Keratinocyte (primary cell): ENCODE results near the gene ERBB4. TPM values are rescaled to one million over a fixed set of nuclear protein-coding genes. Genes with fewer than 3 reads are reported as not detected.
"Not testable (repeated sequence)": the region's sequence is repeated elsewhere in the genome, so short reads cannot be mapped to it uniquely, and the experiment has no call there.

ENCODE experiments used
- DNase-seq: peaks from one replicate; pipeline ENCODE4 v3.0.0-alpha.2; 2011; ENCODE audit warnings: low read depth, missing footprints, low spot score
- FAIRE-seq: peaks from 2 replicates; lab custom pipeline; 2011; peaks lifted over from hg19 to GRCh38; lab: Jason Lieb, UNC
- H2AFZ ChIP-seq: 2 replicates; pipeline ENCODE4 v1.6.0; 2012; ENCODE audit warnings: low read length, control low read depth, inconsistent platforms; ENCODE audit not compliant: control insufficient read depth
- H3K27ac ChIP-seq: 2 replicates; pipeline ENCODE4 v1.5.1; 2011; ENCODE audit warnings: low read length; ENCODE audit not compliant: control insufficient read depth, insufficient read depth
- H3K27me3 ChIP-seq: 3 replicates; pipeline ENCODE4 v1.6.0; 2011; ENCODE audit warnings: low read length; ENCODE audit not compliant: control insufficient read depth, insufficient read depth; ENCODE audit errors: extremely low read depth
- H3K36me3 ChIP-seq, 2 experiments: 2 replicates in 1 of 2; 3 replicates in 1 of 2; pipeline ENCODE4 v1.5.1; 2011; ENCODE audit warnings: low read length in 2 of 2, mild to moderate bottlenecking in 1 of 2; ENCODE audit not compliant: control insufficient read depth in 2 of 2, insufficient read depth in 2 of 2; ENCODE audit errors: extremely low read depth in 1 of 2
- H3K4me1 ChIP-seq: 3 replicates; pipeline ENCODE4 v1.5.1; 2011; ENCODE audit warnings: low read length; ENCODE audit not compliant: control insufficient read depth, insufficient read depth; ENCODE audit errors: extremely low read depth
- H3K4me2 ChIP-seq: 3 replicates; pipeline ENCODE4 v1.6.0; 2011; ENCODE audit warnings: low read depth, low read length; ENCODE audit not compliant: control insufficient read depth, insufficient read depth; ENCODE audit errors: extremely low read depth
- H3K4me3 ChIP-seq, 3 experiments: fragments of 200-600 bp in 1 of 3; sonication (generic) in 1 of 3; 2 replicates in 2 of 3; 3 replicates in 1 of 3; pipeline ENCODE4 v1.5.1; 2011 to 2016; ENCODE audit warnings: low read length in 3 of 3, mild to moderate bottlenecking in 3 of 3, control low read depth in 2 of 3, inconsistent platforms in 1 of 3, low read depth in 1 of 3, mixed read lengths in 1 of 3, mixed run types in 1 of 3, moderate library complexity in 1 of 3; ENCODE audit not compliant: control insufficient read depth in 2 of 3, insufficient read depth in 2 of 3; ENCODE audit errors: extremely low read depth in 1 of 3
- H3K79me2 ChIP-seq: 2 replicates; pipeline ENCODE4 v1.6.0; 2012; ENCODE audit warnings: low read length; ENCODE audit not compliant: control insufficient read depth, insufficient read depth
- H3K9ac ChIP-seq: 3 replicates; pipeline ENCODE4 v1.6.0; 2011; ENCODE audit warnings: low read length; ENCODE audit not compliant: control insufficient read depth, insufficient read depth; ENCODE audit errors: extremely low read depth
- H3K9me1 ChIP-seq: 3 replicates; pipeline ENCODE4 v1.6.0; 2011; ENCODE audit warnings: low read length; ENCODE audit not compliant: control insufficient read depth, insufficient read depth; ENCODE audit errors: extremely low read depth
- H3K9me3 ChIP-seq: 2 replicates; pipeline ENCODE4 v1.5.1; 2012; ENCODE audit warnings: low read depth, low read length; ENCODE audit not compliant: control insufficient read depth
- H4K20me1 ChIP-seq: 3 replicates; pipeline ENCODE4 v1.6.0; 2011; ENCODE audit warnings: low read length; ENCODE audit not compliant: control insufficient read depth, insufficient read depth; ENCODE audit errors: extremely low read depth
- CTCF ChIP-seq, 3 experiments: IDR thresholded peaks in 1 of 3; conservative IDR thresholded peaks in 1 of 3; optimal IDR thresholded peaks in 1 of 3; 2 replicates in 2 of 3; 3 replicates in 1 of 3; pipeline versions ENCODE3 to v1.5.1; 2011; ENCODE audit warnings: low read length in 3 of 3, mild to moderate bottlenecking in 3 of 3, moderate library complexity in 2 of 3, control low read depth in 1 of 3, inconsistent platforms in 1 of 3; ENCODE audit not compliant: insufficient read depth in 2 of 3; ENCODE audit errors: extremely low read depth in 1 of 3
- EZH2 ChIP-seq: IDR thresholded peaks from one replicate; pipeline ENCODE4 v1.6.1; 2012; ENCODE audit warnings: inconsistent platforms, mild to moderate bottlenecking, low read length, moderate library complexity
- dilution Hi-C: fragments of 300-500 bp; cut with MboI; formaldehyde crosslinking; loops from one replicate; pipeline ENCODE4 v1.7.0; 2020; ENCODE audit warnings: low sequenced_read_pairs; ENCODE audit not compliant: extremely low pct_ligation_motif_present
- polyA plus RNA-seq, 5 experiments: library from polyadenylated mRNA; depleted of rRNA in 3 of 5; stranded (reverse) in 3 of 5; stranded (forward) in 1 of 5; unstranded in 1 of 5; fragments of >200 nt; gene quantifications; 1 replicate in 1 of 5; 2 replicates in 3 of 5; 3 replicates in 1 of 5; pipeline versions ENCODE4 v1.2.1 to v1.2.3, GENCODE V29; 2011 to 2012; ENCODE audit warnings: missing spikeins in 2 of 5, low read depth in 1 of 5, low replicate concordance in 1 of 5

The ERBB4 gene
- polyA plus RNA-seq, 1 donor (not counting 4 experiments of a cell fraction or from before 2014, with no cell fraction given) = 0.01 TPM

GRCh38 chr2:211723398-211723797 is 815.2 kb downstream of the ERBB4 start:
- no peak for DNase-seq
- no peak overlapping the region for H2AFZ ChIP-seq
- no peaks in the 10 kb centered on the region for H3K4me1 ChIP-seq
- H3K27ac ChIP-seq = no peak overlapping the region
- TF ChIP-seq EZH2 = no peak
- no peak for TF ChIP-seq CTCF (optimal IDR thresholded peaks at IDR 0.05 in 1 of 3, IDR thresholded peaks at IDR 0.05 in 1 of 3, conservative IDR thresholded peaks at IDR 0.05 in 1 of 3; ENCODE audit: extremely low read depth in 1 of 3, insufficient read depth in 2 of 3, low read length in 3 of 3)
- H3K9ac ChIP-seq = no peak overlapping the region
- H3K36me3 ChIP-seq = no peaks in the 10 kb centered on the region
- H3K4me2 ChIP-seq = no peak overlapping the region
- FAIRE-seq = no peak
- no peaks in the 10 kb centered on the region for H4K20me1 ChIP-seq
- H3K9me1 ChIP-seq = no peaks in the 10 kb centered on the region
- no peaks in the 10 kb centered on the region for H3K27me3 ChIP-seq
- dilution Hi-C loops = no loop called here
- H3K79me2 ChIP-seq = no peaks in the 10 kb centered on the region
- no peak overlapping the region for H3K4me3 ChIP-seq
- no peaks in the 10 kb centered on the region for H3K9me3 ChIP-seq

GRCh38 chr2:211722928-211723327 is 815.7 kb downstream of the ERBB4 start:
- no peaks in the 10 kb centered on the region for H4K20me1 ChIP-seq
- no peak overlapping the region for H3K4me2 ChIP-seq
- TF ChIP-seq EZH2 (no peak), CTCF (optimal IDR thresholded peaks at IDR 0.05 in 1 of 3, IDR thresholded peaks at IDR 0.05 in 1 of 3, conservative IDR thresholded peaks at IDR 0.05 in 1 of 3; ENCODE audit: extremely low read depth in 1 of 3, insufficient read depth in 2 of 3, low read length in 3 of 3) (no peak)
- dilution Hi-C loops = no loop called here
- H3K9me1 ChIP-seq = no peaks in the 10 kb centered on the region
- H3K27ac ChIP-seq = no peak overlapping the region
- H2AFZ ChIP-seq = no peak overlapping the region
- no peaks in the 10 kb centered on the region for H3K4me1 ChIP-seq
- no peak overlapping the region for H3K4me3 ChIP-seq
- FAIRE-seq = no peak
- no peaks in the 10 kb centered on the region for H3K27me3 ChIP-seq
- no peaks in the 10 kb centered on the region for H3K36me3 ChIP-seq
- no peak for DNase-seq
- H3K79me2 ChIP-seq = no peaks in the 10 kb centered on the region
- no peaks in the 10 kb centered on the region for H3K9me3 ChIP-seq
- no peak overlapping the region for H3K9ac ChIP-seq

- H3K36me3 ChIP-seq, H3K27ac ChIP-seq, H3K4me3 ChIP-seq, H3K9me3 ChIP-seq, H3K9me1 ChIP-seq, DNase-seq, H2AFZ ChIP-seq, H3K27me3 ChIP-seq, FAIRE-seq, H3K4me2 ChIP-seq, dilution Hi-C loops, H3K9ac ChIP-seq, H3K79me2 ChIP-seq, H3K4me1 ChIP-seq, H4K20me1 ChIP-seq: not testable (repeated sequence)
These were observed 816.7 kb downstream of the ERBB4 start for GRCh38 chr2:211721874-211722273.
